ENCODE measurements around the gene TMC3. TPM values are rescaled to one million over a fixed set of nuclear protein-coding genes. Genes with fewer than 3 reads are reported as not detected.

The TMC3 gene
- total RNA-seq, 1 experiment from 2014 or later: not detected

DNA sequence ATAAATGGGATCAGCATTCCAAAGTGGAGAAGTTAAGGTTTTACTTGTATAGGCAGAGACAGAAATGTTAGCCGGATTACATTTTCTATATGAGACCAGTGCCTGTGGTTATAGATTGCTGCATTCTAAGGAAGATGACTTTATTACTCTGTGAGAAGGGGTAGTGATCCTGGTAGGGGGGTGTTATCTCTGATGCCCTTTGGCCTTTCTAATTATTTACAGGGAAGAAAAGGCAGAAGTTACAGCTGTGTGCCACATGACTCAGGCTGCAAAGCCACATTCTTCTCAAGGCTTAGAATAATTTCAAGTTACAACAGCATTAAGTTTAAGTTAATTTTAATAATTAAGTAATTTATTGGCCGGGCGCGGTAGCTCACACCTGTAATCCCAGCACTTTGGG is 2.2 kb upstream of the TMC3 start:
- H3K27ac Mint-ChIP-seq (ENCODE audit: unreplicated experiment): no peak overlapping the region
- no peak for DNase-seq
- no peak overlapping the region for H3K4me3 Mint-ChIP-seq (ENCODE audit: unreplicated experiment)
- Histone ChIP-seq H3K27me3 (replicated peaks; ENCODE audit: control insufficient read depth, insufficient read depth, low read length) (no peaks in the 10 kb centered on the region), H3K36me3 (ENCODE audit: control insufficient read depth, insufficient read depth, low read length) (no peaks in the 10 kb centered on the region), H3K4me1 (peaks cover 28% of the 10 kb centered on the region), H3K4me3 (ENCODE audit: low read depth, low read length) (no peak overlapping the region), H3K9me3 (no peaks in the 10 kb centered on the region)
- H3K9me3 Mint-ChIP-seq (ENCODE audit: unreplicated experiment): no peaks in the 10 kb centered on the region
- H3K4me1 Mint-ChIP-seq (ENCODE audit: low read depth, unreplicated experiment): no peaks in the 10 kb centered on the region
- no peaks in the 10 kb centered on the region for H3K27me3 Mint-ChIP-seq (ENCODE audit: insufficient read depth, unreplicated experiment)
- no TSS peak for BruUV-seq (replicated peaks)
- TF ChIP-seq, protein P1, sequence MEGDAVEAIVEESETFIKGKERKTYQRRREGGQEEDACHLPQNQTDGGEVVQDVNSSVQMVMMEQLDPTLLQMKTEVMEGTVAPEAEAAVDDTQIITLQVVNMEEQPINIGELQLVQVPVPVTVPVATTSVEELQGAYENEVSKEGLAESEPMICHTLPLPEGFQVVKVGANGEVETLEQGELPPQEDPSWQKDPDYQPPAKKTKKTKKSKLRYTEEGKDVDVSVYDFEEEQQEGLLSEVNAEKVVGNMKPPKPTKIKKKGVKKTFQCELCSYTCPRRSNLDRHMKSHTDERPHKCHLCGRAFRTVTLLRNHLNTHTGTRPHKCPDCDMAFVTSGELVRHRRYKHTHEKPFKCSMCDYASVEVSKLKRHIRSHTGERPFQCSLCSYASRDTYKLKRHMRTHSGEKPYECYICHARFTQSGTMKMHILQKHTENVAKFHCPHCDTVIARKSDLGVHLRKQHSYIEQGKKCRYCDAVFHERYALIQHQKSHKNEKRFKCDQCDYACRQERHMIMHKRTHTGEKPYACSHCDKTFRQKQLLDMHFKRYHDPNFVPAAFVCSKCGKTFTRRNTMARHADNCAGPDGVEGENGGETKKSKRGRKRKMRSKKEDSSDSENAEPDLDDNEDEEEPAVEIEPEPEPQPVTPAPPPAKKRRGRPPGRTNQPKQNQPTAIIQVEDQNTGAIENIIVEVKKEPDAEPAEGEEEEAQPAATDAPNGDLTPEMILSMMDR (IDR thresholded peaks at IDR 0.05; ENCODE audit: insufficient read depth in 1 of 2, low read depth in 1 of 2, low read length in 1 of 2, severe bottlenecking in 1 of 2, unreplicated experiment in 1 of 2): no peak
- CTCF ChIA-PET: no interaction called here
- POLR2A ChIA-PET: no interaction called here
- intact Hi-C loops (cut with micrococcal nuclease; ENCODE audit: unreplicated experiment): no loop called here
- H3K36me3 Mint-ChIP-seq (ENCODE audit: insufficient read depth, unreplicated experiment): no peaks in the 10 kb centered on the region

DNA sequence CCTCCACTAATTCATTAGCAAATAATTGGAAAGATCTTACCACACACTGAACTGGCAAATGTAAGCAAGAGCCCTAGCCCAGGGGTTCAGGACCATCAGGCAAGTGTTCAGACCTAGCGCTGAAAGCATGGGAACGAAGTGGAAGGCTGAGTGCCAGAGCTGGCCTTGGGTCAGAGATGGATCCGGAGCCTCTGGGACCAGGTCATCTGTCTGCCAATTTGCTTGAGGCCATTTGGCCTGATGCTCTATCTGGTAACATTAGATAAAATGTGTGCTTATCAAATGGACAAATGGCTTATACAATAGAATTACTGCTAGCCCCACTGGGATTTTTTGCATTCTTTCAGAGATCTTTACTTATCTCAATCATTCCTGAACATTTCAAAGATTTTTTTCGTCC is 1.4 kb upstream of the TMC3 start:
- no peak for DNase-seq
- TF ChIP-seq, protein P1 (IDR thresholded peaks at IDR 0.05; ENCODE audit: insufficient read depth in 1 of 2, low read depth in 1 of 2, low read length in 1 of 2, severe bottlenecking in 1 of 2, unreplicated experiment in 1 of 2): no peak
- BruUV-seq (replicated peaks): no TSS peak
- H3K36me3 ChIP-seq (ENCODE audit: control insufficient read depth, insufficient read depth, low read length): no peaks in the 10 kb centered on the region
- Mint-ChIP-seq H3K9me3 (ENCODE audit: unreplicated experiment) (no peaks in the 10 kb centered on the region), H3K4me3 (ENCODE audit: unreplicated experiment) (no peak overlapping the region), H3K4me1 (ENCODE audit: low read depth, unreplicated experiment) (no peaks in the 10 kb centered on the region), H3K27ac (ENCODE audit: unreplicated experiment) (no peak overlapping the region), H3K36me3 (ENCODE audit: insufficient read depth, unreplicated experiment) (no peaks in the 10 kb centered on the region), H3K27me3 (ENCODE audit: insufficient read depth, unreplicated experiment) (no peaks in the 10 kb centered on the region)
- intact Hi-C loops (cut with micrococcal nuclease; ENCODE audit: unreplicated experiment): no loop called here
- ChIA-PET CTCF (no interaction called here), POLR2A (no interaction called here)
- no peak overlapping the region for H3K4me3 ChIP-seq (ENCODE audit: low read depth, low read length)
- no peaks in the 10 kb centered on the region for H3K27me3 ChIP-seq (replicated peaks; ENCODE audit: control insufficient read depth, insufficient read depth, low read length)
- H3K9me3 ChIP-seq: no peaks in the 10 kb centered on the region
- peaks cover 28% of the 10 kb centered on the region for H3K4me1 ChIP-seq

DNA sequence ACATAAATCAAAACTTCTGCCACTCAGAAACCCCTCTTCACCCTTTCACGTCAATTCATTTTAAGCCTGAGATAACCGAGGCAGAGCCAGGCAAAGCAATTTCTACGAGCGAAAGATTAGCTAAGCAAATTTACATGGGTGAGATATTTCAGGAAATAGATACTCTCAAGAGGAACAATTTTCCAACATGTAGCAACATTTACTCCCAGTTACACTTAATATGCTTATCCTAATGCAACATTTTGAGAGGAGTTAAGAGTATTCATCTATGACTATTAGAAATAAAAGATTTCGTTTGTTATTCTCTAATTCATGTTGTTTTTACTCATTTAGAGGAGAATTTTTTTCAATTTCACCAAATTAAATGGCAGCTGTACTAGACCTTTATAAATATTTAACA is 837 bp downstream of the TMC3 start:
- Mint-ChIP-seq H3K9me3 (ENCODE audit: unreplicated experiment) (no peaks in the 10 kb centered on the region), H3K27ac (ENCODE audit: unreplicated experiment) (no peak overlapping the region), H3K36me3 (ENCODE audit: insufficient read depth, unreplicated experiment) (no peaks in the 10 kb centered on the region), H3K4me1 (ENCODE audit: low read depth, unreplicated experiment) (no peaks in the 10 kb centered on the region), H3K4me3 (ENCODE audit: unreplicated experiment) (no peak overlapping the region), H3K27me3 (ENCODE audit: insufficient read depth, unreplicated experiment) (no peaks in the 10 kb centered on the region)
- Histone ChIP-seq H3K4me3 (ENCODE audit: low read depth, low read length) (no peak overlapping the region), H3K36me3 (ENCODE audit: control insufficient read depth, insufficient read depth, low read length) (no peaks in the 10 kb centered on the region), H3K4me1 (peaks cover 28% of the 10 kb centered on the region), H3K27me3 (replicated peaks; ENCODE audit: control insufficient read depth, insufficient read depth, low read length) (no peaks in the 10 kb centered on the region), H3K9me3 (no peaks in the 10 kb centered on the region)
- ChIA-PET CTCF (no interaction called here), POLR2A (no interaction called here)
- no peak for DNase-seq
- TF ChIP-seq, protein P1 (IDR thresholded peaks at IDR 0.05; ENCODE audit: insufficient read depth in 1 of 2, low read depth in 1 of 2, low read length in 1 of 2, severe bottlenecking in 1 of 2, unreplicated experiment in 1 of 2): no peak
- no TSS peak for BruUV-seq (replicated peaks)
- intact Hi-C loops (cut with micrococcal nuclease; ENCODE audit: unreplicated experiment): no loop called here
